Activated naive CD4-positive, alpha-beta T cell treated with anti-CD3 and anti-CD28 coated beads, Interleukin-2, amount 50 U/mL, for 16 hours (primary cell): ENCODE data around the gene CES4A.
"Not testable (repeated sequence)": the region's sequence is repeated elsewhere in the genome, so short reads cannot be mapped to it uniquely, and the experiment has no call there.

Experiments used
- DNase-seq: peaks from one replicate; pipeline ENCODE4 v3.0.0-alpha.2; 2020

CES4A gene

GRCh38 chr16:66988197-66988788 is at the start of gene CES4A:
CES4A (plus strand) TSS chr16:66988589; CDS start chr16:66988773, 184 bp downstream.
- no peak for DNase-seq

DNA sequence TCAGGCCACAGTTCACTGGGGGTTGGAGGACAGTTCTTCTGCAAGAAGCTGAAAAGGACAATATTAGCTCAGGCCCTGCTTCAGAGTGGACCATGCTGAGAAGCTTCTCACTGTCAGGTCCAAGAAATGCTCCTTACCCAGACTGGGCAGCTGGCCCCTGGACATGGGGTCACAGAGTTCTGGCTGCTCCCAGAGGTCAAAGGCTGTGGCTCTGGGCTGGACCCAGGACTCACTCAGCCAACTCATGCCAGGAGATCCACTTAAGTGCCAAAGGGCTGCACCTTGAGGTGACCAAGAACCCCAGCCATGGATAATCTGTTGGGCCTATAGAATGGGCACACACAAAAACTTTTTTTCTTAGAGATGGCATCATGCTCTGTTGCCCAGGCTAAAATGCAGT is 49.0 kb upstream of the CES4A start:
- no peak for DNase-seq

GRCh38 chr16:66940236-66940635 is 48.2 kb upstream of the CES4A start:
- no peak for DNase-seq

DNA sequence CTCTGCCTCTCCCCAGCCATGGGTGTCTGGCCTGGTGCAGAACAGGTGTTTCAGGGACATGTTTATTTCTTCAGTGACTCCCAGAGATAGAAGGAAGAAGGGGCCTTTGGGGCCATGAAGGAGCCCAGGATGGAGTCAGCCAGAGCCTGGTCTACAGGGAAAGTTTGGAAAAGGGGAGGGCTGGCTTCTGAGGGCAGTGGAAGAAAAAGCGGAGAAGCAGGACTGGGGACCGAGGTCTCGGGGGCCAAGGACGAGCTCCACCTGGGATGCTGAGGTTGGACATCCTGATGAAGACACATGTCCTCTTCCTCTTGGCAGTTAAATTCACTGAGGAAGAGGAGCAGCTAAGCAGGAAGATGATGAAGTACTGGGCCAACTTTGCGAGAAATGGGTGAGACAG is 45.4 kb upstream of the CES4A start:
- no peak for DNase-seq

GRCh38 chr16:66943426-66944053 is 44.8 kb upstream of the CES4A start:
- no peak for DNase-seq

- no peak for DNase-seq
Measured at GRCh38 chr16:66944054-66944441, 44.3 kb upstream of the CES4A start.

DNA sequence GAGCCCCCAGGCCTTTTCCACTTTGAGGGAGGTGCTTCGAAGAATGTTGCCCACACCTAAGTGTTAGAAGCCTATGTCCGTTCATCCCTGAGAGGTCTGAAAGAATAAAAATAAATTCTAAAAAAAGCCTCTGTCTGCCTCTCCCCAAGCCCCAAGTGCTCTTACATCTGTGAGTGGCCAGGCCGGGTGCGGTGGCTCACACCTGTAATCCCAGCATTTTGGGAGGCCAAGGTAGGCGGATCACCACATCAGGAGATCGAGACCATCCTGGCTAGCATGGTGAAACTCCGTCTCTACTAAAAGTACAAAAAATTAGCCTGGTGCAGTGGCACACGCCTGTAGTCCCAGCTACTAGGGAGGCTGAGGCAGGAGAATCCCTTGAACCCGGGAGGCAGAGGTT is 43.4 kb upstream of the CES4A start:
- not testable (repeated sequence) for DNase-seq

GRCh38 chr16:66945939-66946338 is 42.5 kb upstream of the CES4A start:
- no peak for DNase-seq

- no peak for DNase-seq
Measured at GRCh38 chr16:66946541-66946940, 41.8 kb upstream of the CES4A start.

DNA sequence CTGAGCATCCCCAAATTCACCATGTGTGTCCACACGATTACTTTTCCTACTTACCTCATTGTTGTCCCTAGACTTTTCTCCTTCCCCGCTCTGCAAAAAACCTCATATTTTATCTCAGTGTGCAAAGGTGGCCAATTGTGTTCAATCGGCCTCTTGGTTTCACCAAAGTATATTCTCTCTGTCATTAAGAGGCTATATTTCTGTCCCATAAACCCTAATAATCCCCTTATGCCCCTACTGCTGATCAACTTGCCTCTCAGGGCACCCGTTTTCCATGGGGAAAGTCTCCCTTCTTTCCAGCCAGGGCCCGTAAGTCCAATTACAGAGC is 41.5 kb upstream of the CES4A start:
- DNase-seq: no peak

DNA sequence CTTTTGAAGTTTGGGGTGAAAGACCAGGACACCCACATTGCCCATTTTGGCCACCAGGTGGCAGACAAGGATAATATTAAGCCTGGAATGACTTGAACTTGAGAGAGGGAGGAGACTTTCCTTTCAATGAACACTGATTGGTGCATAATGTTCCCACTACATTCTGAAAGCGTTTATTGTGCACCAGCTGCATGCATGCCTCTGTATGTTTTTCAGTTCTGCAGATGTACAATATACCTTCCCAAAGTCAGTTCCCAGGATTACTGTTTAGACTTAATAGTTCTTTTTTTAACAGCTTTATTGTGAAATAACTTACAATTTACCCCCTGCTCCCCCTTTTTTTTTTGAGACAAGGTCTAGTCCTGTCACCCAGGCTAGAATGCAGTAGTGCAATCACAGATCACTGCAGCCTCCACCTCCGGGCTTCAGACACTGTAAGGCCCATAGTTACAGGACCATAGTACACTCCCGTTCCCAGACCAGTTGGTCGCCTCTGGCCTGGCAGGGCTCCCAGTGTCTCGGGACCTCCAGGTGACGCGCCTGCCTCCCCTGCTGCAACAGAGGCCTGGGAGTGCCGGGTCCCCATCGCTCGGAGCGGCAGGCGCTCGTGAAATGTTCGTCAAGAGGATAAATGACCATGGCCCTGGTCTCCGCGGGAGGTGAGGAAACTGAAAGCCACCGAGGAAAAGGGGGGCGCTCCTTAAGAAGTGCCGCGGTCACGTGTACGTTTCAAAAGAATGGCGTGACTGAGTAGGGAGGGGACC is 40.9 kb upstream of the CES4A start:
- peak; percentile 83 for DNase-seq

- peak; percentile 19 for DNase-seq
Measured at GRCh38 chr16:66948134-66948836, 40.1 kb upstream of the CES4A start.

DNA sequence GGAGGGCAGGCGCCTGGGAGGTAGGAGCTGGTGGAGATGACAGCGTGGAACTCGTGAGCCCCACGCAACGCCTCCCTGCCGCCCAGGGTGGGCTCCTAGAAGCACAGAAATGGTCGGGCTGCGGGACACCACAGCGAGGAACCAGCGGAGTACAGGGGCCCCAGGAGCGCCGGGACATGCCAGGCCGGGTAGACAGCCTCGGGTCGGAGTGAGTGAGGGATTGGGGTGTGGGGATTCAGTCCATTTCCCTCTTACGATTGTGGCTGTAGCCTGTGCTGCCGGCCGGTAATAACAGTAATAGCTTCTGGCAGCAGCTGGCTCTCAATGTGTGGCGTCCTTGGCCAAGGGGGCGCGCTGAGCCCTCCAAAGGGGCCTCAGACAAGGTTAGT is 39.6 kb upstream of the CES4A start:
- DNase-seq: no peak

DNA sequence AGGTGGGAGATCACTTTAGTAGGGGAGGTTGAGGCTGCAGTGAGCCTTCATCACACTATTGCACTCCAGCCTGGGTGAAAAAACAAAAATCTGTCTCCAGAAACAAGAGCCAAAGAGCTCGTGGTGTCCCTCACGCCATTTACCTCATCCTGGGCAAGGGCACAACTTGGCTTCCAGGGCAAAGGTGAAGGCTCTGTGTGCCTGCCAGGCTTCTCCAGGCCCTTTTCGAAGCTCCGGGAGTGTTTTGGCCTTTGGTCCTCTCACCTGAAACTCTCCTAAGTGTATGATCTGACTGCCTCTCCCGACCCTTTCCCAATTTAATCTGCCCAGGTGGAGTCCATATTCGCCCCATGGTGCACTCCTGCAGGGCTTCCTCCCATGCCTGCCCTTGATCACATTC is 38.9 kb upstream of the CES4A start:
- DNase-seq: no peak

DNA sequence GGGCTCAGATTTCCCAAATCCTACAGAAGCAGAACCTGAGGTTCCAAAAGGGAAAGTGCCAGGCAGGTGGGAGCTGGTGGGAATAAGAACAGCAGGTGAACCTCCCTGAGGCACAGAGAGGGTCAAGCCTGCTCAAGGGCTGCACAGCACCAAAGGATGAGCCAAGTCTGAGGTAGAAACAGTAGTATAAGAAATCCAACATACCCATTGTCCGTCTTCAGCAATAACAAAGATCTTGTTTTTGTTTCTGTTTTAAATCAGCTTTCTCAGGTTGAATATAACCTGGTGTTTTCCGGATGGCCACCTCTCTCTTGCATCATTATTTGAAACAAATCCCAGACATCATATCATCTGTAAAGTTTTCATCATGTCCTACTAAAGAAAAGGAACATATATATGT is 38.0 kb upstream of the CES4A start:
- DNase-seq: no peak

DNA sequence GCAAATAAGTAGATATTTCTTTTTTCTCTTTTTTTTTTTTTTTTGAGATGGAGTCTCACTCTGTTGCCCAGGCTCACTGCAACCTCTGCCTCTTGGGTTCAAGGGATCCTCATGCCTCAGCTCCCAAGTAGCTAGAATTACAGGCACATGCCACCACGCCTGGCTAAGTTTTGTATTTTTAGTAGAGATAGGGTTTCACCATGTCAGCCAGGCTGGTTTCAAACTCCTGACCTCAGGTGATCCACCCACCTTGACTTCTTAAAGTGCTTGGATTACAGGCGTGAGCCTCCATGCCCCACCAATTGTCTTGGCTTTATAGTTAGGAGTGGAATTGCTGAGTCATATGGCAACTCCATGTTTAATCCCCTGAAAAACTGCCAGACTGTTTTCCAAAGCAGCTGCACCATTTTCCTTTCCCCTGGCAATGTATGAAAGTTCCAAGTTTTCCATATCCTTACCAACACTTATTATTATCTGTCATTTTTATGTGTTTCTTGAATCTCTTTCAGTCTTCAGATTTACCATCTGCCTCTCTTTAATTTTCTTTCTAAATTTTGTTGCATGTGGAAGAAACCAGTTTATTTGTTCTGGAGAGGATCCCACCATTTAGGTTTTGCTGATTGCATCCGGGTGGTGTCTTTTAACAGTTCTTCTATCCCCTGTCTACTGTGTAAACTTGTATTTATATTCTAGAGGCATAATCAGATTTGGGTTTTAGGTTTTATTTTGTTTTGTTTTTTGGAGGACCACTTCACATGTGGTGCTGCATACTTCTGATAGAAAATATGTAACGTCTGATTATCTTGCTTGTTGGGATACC is 37.2 kb upstream of the CES4A start:
- no peak for DNase-seq

- no peak for DNase-seq
Measured at GRCh38 chr16:66952430-66953110, 35.8 kb upstream of the CES4A start.

DNA sequence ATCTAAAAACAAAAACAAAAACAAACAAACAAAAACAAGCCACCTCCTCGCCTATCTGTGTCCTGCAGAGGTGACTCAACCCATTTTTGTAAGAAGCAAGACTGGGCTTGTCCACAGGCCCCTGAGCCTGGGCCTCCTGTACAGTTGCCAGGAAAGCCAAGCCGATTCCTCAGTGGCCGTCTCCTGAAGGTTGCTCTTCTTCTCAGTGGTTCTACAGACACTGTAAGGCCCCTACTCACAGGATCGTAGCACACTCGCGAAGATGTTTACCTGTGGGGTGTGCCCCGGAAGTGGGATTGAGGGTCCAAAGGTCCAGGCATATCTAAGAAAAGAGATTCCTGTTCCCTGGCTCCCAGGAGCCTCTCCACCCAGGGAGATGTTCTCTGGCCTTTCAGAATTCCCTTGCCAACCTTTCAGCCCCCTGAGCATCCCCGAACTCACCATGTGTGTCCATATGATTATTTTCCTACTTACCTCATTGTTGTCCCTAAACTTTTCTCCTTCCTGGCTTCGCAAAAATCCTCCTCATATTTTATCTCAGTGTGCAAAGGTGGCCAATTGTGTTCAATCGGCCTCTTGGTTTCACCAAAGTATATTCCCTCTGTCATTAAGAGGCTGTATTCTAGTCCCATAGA is 34.8 kb upstream of the CES4A start:
- no peak for DNase-seq

- peak; percentile 78 for DNase-seq
Measured at GRCh38 chr16:66954097-66954659, 34.2 kb upstream of the CES4A start.

DNA sequence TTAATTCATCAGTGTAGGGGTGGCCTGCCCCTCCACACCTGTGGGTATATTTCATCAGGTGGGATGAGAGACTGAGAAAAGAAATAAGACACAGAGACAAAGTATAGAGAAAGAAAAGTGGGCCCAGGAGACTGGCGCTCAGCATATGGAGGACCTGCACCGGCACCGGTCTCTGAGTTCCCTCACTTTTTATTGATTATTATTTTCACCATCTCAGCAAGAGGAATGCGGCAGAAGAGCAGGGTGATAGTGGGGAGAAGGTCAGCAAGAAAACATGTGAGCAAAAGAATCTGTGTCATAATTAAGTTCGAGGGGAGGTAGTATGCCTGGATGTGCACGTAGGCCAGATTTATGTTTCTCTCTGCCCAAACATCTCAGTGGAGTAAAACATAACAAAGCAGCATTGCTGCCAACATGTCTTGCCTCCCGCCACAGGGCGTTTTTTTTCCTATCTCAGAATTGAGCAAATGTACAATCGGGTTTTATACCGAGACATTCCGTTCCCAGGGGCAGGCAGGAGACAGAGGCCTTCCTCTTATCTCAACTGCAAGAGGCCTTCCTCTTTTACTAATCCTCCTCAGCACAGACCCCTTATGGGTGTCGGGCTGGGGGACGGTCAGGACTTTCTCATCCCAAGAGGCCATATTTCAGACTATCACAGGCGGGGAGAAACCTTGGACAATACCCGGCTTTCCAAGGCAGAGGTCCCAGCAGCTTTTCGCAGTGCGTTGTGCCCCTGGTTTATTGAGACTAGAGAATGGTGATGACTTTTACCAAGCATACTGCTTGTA is 32.8 kb upstream of the CES4A start:
- DNase-seq: not testable (repeated sequence)

- DNase-seq: not testable (repeated sequence)
Measured at GRCh38 chr16:66956154-66956457, 32.3 kb upstream of the CES4A start.
